WTC11 (cell line): ENCODE data around the gene CD109. TPM values are rescaled to one million over a fixed set of nuclear protein-coding genes. Genes with fewer than 3 reads are reported as not detected.
"Not testable (repeated sequence)": the region's sequence is repeated elsewhere in the genome, so short reads cannot be mapped to it uniquely, and the experiment has no call there.

Experiments used
- ATAC-seq: fragments of 200-7000 bp; cut with Tn5 transposase; 2 replicates; pipeline ENCODE4 v1.10.0; 2021; ENCODE audit warnings: mild to moderate bottlenecking, moderate library complexity
- CTCF ChIA-PET: fragments of 300-600 bp; sonication (Branson Sonifier 250); formaldehyde crosslinking; loops from one replicate; lab custom pipeline; 2021; ENCODE audit warnings: antibody characterized with exemption; lab: Charles Lee
- POLR2A ChIA-PET: fragments of 350-600 bp; sonication (Branson Sonifier 250); formaldehyde crosslinking; loops from one replicate; lab custom pipeline; 2021; ENCODE audit warnings: antibody characterized with exemption; lab: Charles Lee
- DNase-seq: peaks from one replicate; pipeline ENCODE4 v3.0.0; 2021; ENCODE audit warnings: low spot score
- H3K27ac Mint-ChIP-seq: 2 replicates; pipeline ENCODE4 v1.8.0; 2021; ENCODE audit warnings: mixed read lengths
- H3K27me3 Mint-ChIP-seq: 2 replicates; pipeline ENCODE4 v1.8.0; 2021; ENCODE audit warnings: low read depth, mild to moderate bottlenecking, moderate library complexity, mixed read lengths
- H3K36me3 Mint-ChIP-seq: 2 replicates; pipeline ENCODE4 v1.8.0; 2021; ENCODE audit warnings: mixed read lengths
- H3K4me1 Mint-ChIP-seq: 2 replicates; pipeline ENCODE4 v1.8.0; 2022; ENCODE audit warnings: mixed read lengths
- H3K4me3 Mint-ChIP-seq: 2 replicates; pipeline ENCODE4 v1.8.0; 2021; ENCODE audit warnings: mild to moderate bottlenecking, moderate library complexity, mixed read lengths
- H3K9me3 Mint-ChIP-seq: 2 replicates; pipeline ENCODE4 v1.8.0; 2021; ENCODE audit warnings: mixed read lengths
- CBFB ChIP-seq: sonication (generic); formaldehyde crosslinking; IDR thresholded peaks from 2 replicates; pipeline ENCODE4 v1.8.1; 2022; ENCODE audit warnings: mild to moderate bottlenecking, low read depth, missing genetic modification reagents
- CREM ChIP-seq: sonication (generic); formaldehyde crosslinking; IDR thresholded peaks from 2 replicates; pipeline ENCODE4 v1.8.1; 2022; ENCODE audit warnings: mild to moderate bottlenecking, missing genetic modification reagents, moderate library complexity
- HMGA2 ChIP-seq: fragments of 250-450 bp; sonication (Bioruptor Pico); IDR thresholded peaks from 2 replicates; pipeline ENCODE4 v1.4.0; 2021; ENCODE audit warnings: mild to moderate bottlenecking, moderate library complexity
- NR1H2 ChIP-seq: sonication (generic); formaldehyde crosslinking; IDR thresholded peaks from 2 replicates; pipeline ENCODE4 v1.9.0; 2021; ENCODE audit warnings: mild to moderate bottlenecking, moderate library complexity, missing genetic modification reagents
- NR2C2 ChIP-seq: sonication (generic); formaldehyde crosslinking; IDR thresholded peaks from 2 replicates; pipeline ENCODE4 v1.8.0; 2022; ENCODE audit warnings: mild to moderate bottlenecking, missing genetic modification reagents
- NR3C1 ChIP-seq: sonication (generic); formaldehyde crosslinking; conservative IDR thresholded peaks from 2 replicates; pipeline ENCODE4 v1.8.1; 2023; ENCODE audit warnings: low read depth, mild to moderate bottlenecking, missing genetic modification reagents
- SOX15 ChIP-seq: fragments of 250-450 bp; sonication (Bioruptor Pico); IDR thresholded peaks from 2 replicates; pipeline ENCODE4 v1.9.0; 2021; ENCODE audit warnings: mild to moderate bottlenecking
- SP1 ChIP-seq: sonication (generic); formaldehyde crosslinking; conservative IDR thresholded peaks from 2 replicates; pipeline ENCODE4 v1.8.1; 2022; ENCODE audit warnings: missing genetic modification reagents
- total RNA-seq: library from RNA; stranded (reverse); gene quantifications from 3 replicates; pipeline ENCODE4 v1.2.3, GENCODE V29; 2021
- TF ChIP-seq, protein P1 (sequence below): sonication (generic); formaldehyde crosslinking; IDR thresholded peaks from 2 replicates; pipeline ENCODE4 v1.8.1; 2022; ENCODE audit warnings: mild to moderate bottlenecking, moderate library complexity, missing genetic modification reagents
- TF ChIP-seq, protein P2 (sequence below): sonication (generic); formaldehyde crosslinking; IDR thresholded peaks from 2 replicates; pipeline ENCODE4 v1.8.1; 2023; ENCODE audit warnings: mild to moderate bottlenecking, missing genetic modification reagents
- TF ChIP-seq, protein P3 (sequence below): sonication (generic); formaldehyde crosslinking; IDR thresholded peaks from 2 replicates; pipeline ENCODE4 v1.8.1; 2023; ENCODE audit warnings: mild to moderate bottlenecking, missing genetic modification reagents

CD109 gene
- total RNA-seq, 1 experiment from 2014 or later = 4.5 TPM

DNA sequence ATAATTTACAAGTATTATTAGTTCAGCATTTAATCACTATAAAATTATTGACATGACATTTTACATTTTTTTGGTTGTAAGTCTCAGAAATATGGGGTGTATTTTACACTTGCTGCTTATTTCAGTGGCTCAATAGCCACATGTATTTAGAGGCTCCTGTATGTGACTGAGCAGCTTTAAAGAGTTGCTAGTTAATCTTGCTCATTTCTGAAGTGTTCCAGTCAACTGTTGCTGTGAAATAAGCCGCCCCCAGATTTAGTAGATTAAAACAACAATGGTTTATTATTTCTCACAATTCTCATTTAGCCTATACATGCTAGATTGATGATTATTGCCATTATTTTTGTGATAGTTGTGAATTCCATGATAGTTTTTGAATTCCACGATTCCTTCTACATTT lies 23.0 kb downstream of the CD109 start:
- no peak for DNase-seq
- Mint-ChIP-seq H3K27me3 (no peaks in the 10 kb centered on the region), H3K36me3 (no peaks in the 10 kb centered on the region), H3K27ac (no peak overlapping the region), H3K4me1 (peaks cover 5% of the 10 kb centered on the region), H3K9me3 (no peaks in the 10 kb centered on the region), H3K4me3 (no peak overlapping the region)
- no peak for ATAC-seq
- ChIA-PET CTCF (interaction anchor here (1.1 kb wide), 2 partner anchors 14 to 1490 kb away, joined by 4 read pairs; no protein-coding TSS in a partner anchor), POLR2A (no interaction called here)
- TF ChIP-seq NR3C1 (CRISPR knock-in tag) (no peak), HMGA2 (CRISPR knock-in tag) (0 out of 2 replicates have a peak, but pooled peaks have one; percentile 30), NR1H2 (CRISPR knock-in tag) (no peak)
- TF ChIP-seq, protein P1, sequence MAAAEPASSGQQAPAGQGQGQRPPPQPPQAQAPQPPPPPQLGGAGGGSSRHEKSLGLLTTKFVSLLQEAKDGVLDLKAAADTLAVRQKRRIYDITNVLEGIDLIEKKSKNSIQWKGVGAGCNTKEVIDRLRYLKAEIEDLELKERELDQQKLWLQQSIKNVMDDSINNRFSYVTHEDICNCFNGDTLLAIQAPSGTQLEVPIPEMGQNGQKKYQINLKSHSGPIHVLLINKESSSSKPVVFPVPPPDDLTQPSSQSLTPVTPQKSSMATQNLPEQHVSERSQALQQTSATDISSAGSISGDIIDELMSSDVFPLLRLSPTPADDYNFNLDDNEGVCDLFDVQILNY (CRISPR knock-in tag) = no peak

DNA sequence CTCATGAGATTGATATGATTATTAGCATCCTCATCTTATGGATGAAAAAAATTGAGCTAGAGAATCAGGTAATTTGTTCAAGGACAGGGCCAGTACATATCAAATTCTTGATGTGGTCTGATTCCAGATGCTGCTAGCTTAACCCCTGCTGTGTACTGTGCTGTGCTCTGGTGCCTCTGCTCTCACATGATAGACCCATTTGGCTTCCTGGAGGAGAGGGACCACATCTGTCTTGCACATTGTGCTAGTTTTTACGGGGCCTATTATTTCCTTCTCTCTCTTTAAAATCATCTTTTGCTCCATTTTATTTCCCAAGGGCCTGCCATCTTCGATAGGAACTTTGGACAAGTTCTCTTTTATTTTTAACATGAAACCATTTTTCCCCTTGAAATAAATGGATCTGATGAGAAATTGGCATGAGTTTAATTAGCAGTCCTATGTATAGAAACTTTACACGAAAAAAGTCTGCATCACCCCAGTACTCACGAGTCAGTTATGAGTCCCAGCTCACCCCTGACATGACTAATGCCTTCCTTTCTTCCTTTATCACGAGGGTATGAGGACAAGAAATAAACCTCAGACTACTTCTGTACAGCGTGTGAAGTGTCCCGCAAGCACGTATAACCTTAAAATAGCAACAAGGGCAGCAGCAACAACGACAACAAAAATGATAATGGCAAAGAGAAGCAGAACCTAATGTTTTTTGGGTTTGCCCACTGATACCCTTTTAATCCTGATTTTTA lies 26.5 kb downstream of the CD109 start:
- CTCF ChIA-PET = interaction anchor here (1.4 kb wide), 1 partner anchor 1486 kb away, joined by 4 read pairs; no protein-coding TSS in a partner anchor
- H3K27me3 Mint-ChIP-seq = no peaks in the 10 kb centered on the region

DNA sequence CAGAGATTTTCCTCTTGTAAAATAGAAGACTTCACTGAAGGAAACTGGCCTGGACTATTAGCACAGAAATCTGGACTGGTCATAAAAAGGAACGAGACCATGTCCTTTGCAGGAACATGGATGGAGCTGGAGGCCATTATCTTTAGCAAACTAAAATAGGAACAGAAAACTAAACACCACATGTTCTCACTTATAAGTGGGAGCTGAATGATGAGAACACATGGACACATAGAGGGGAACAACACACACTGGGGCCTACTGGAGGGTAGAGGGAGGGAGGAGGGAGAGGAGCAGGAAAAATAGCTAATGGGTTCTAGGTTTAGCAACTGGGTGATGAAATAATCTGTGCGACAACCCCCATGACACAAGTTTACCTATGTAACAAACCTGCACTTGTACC lies 27.5 kb downstream of the CD109 start:
- POLR2A ChIA-PET, H3K4me3 Mint-ChIP-seq, ATAC-seq, CTCF ChIA-PET, H3K36me3 Mint-ChIP-seq, H3K4me1 Mint-ChIP-seq, H3K27me3 Mint-ChIP-seq, DNase-seq, H3K27ac Mint-ChIP-seq, H3K9me3 Mint-ChIP-seq: not testable (repeated sequence)

More for the DNA sequence above, 26.5 kb downstream of the CD109 start:
- H3K27ac Mint-ChIP-seq = no peak overlapping the region
- no peaks in the 10 kb centered on the region for H3K4me1 Mint-ChIP-seq
- TF ChIP-seq SP1 (CRISPR knock-in tag) (no peak), NR2C2 (CRISPR knock-in tag) (no peak)
- TF ChIP-seq, protein P2, sequence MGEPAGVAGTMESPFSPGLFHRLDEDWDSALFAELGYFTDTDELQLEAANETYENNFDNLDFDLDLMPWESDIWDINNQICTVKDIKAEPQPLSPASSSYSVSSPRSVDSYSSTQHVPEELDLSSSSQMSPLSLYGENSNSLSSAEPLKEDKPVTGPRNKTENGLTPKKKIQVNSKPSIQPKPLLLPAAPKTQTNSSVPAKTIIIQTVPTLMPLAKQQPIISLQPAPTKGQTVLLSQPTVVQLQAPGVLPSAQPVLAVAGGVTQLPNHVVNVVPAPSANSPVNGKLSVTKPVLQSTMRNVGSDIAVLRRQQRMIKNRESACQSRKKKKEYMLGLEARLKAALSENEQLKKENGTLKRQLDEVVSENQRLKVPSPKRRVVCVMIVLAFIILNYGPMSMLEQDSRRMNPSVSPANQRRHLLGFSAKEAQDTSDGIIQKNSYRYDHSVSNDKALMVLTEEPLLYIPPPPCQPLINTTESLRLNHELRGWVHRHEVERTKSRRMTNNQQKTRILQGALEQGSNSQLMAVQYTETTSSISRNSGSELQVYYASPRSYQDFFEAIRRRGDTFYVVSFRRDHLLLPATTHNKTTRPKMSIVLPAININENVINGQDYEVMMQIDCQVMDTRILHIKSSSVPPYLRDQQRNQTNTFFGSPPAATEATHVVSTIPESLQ (CRISPR knock-in tag) = no peak
- no peak overlapping the region for H3K4me3 Mint-ChIP-seq
- no peaks in the 10 kb centered on the region for H3K36me3 Mint-ChIP-seq
- H3K9me3 Mint-ChIP-seq = no peaks in the 10 kb centered on the region
- ATAC-seq = no peak
- no peak for DNase-seq
- POLR2A ChIA-PET = no interaction called here

DNA sequence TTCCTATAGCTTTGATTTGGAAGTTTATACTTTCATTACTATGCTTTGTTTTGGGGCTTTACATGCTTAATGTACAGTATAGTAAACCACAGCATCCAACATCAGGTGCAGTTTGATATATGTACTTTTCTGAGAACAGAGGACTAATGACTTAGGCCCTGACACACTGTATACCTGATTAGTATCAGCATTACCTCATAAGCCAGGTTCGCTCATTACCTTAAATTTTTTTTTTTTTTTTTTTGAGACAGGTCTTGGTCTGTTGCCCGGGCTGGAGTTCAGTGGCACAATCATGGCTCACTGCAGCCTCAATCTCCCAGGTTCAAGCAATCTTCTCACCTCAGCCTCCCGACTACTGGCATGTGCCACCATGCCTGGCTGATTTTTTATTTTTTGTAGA lies 28.4 kb downstream of the CD109 start:
- no peak overlapping the region for H3K4me3 Mint-ChIP-seq
- no peaks in the 10 kb centered on the region for H3K4me1 Mint-ChIP-seq
- no peaks in the 10 kb centered on the region for H3K36me3 Mint-ChIP-seq
- CTCF ChIA-PET = no interaction called here
- no peak overlapping the region for H3K27ac Mint-ChIP-seq
- POLR2A ChIA-PET = no interaction called here
- TF ChIP-seq, protein P3, sequence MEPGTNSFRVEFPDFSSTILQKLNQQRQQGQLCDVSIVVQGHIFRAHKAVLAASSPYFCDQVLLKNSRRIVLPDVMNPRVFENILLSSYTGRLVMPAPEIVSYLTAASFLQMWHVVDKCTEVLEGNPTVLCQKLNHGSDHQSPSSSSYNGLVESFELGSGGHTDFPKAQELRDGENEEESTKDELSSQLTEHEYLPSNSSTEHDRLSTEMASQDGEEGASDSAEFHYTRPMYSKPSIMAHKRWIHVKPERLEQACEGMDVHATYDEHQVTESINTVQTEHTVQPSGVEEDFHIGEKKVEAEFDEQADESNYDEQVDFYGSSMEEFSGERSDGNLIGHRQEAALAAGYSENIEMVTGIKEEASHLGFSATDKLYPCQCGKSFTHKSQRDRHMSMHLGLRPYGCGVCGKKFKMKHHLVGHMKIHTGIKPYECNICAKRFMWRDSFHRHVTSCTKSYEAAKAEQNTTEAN (CRISPR knock-in tag) = no peak
- TF ChIP-seq SOX15 (CRISPR knock-in tag) (no peak), CBFB (CRISPR knock-in tag) (no peak), CREM (no peak)
- no peaks in the 10 kb centered on the region for H3K9me3 Mint-ChIP-seq
- H3K27me3 Mint-ChIP-seq = no peaks in the 10 kb centered on the region
- DNase-seq (no peak), ATAC-seq (no peak)

DNA sequence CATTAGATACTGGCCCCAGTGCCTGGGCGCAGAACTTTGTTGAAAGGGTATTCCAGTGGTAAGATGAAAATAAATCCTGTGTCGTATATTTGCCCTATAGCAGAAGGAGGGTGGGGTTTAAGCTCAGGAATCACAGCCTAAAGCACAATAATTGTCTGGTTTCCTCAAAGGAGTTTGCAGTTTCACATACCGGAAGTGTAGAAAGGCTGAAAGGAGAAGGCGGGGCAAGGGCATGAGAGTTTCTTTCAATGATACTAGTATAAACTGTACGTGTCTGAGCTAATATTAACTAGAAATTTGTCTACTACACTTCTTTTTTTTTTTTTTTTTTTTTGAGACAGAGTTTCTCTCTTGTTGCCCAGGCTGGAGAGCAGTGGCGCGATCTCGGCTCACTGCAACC lies 29.2 kb downstream of the CD109 start:
- CTCF ChIA-PET, H3K27ac Mint-ChIP-seq, ATAC-seq, H3K36me3 Mint-ChIP-seq, H3K27me3 Mint-ChIP-seq, POLR2A ChIA-PET, H3K4me1 Mint-ChIP-seq, H3K9me3 Mint-ChIP-seq, DNase-seq, H3K4me3 Mint-ChIP-seq: not testable (repeated sequence)
